ENCODE results near the gene FOXI2.

The FOXI2 gene

DNA sequence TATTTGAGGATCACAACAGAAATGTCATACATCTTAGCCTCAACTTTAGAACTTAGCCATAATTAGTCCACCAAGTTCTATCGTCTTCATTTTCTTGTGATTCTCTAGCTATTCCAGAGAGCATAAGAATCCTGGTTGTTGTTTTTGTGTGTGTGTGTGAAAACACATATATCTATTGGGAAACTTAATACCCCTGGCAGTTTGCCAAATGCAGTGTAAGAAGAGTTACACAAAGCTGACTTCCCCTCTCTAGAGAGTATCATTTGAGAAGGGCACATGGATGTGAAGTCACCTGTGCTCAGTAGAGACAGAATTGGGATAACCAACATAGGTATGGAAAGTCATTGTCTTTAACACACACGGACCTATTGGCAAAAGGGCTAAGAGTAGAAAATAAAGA is 19.3 kb downstream of the FOXI2 start:
- Histone ChIP-seq H3K27ac (ENCODE audit: low read depth, low read length, poor library complexity, severe bottlenecking) (no peak overlapping the region), H3K4me1 (ENCODE audit: insufficient read depth, low read length, severe bottlenecking) (no peaks in the 10 kb centered on the region), H3K36me3 (ENCODE audit: insufficient read depth, low read length) (no peaks in the 10 kb centered on the region), H3K9me2 (ENCODE audit: low read depth, low read length) (no peaks in the 10 kb centered on the region), H3K9me3 (ENCODE audit: low read length) (no peaks in the 10 kb centered on the region), H4K20me1 (ENCODE audit: insufficient read depth, low read length) (no peaks in the 10 kb centered on the region), H3K27me3 (ENCODE audit: insufficient read depth, low read length) (no peaks in the 10 kb centered on the region), H3K4me3 (ENCODE audit: low read depth, low read length, poor library complexity, severe bottlenecking) (no peak overlapping the region), H3K79me2 (ENCODE audit: insufficient read depth, low read length) (no peaks in the 10 kb centered on the region), H2AFZ (ENCODE audit: low read length) (no peak overlapping the region), H3F3A (ENCODE audit: insufficient read depth, low read length) (no peaks in the 10 kb centered on the region), H3K9ac (ENCODE audit: low read length) (no peak overlapping the region), H3K4me2 (ENCODE audit: low read length) (no peak overlapping the region)
- no peak for TF ChIP-seq EZH2 (IDR thresholded peaks at IDR 0.05; ENCODE audit: borderline replicate concordance, low read length)
- TF ChIP-seq, protein P1, sequence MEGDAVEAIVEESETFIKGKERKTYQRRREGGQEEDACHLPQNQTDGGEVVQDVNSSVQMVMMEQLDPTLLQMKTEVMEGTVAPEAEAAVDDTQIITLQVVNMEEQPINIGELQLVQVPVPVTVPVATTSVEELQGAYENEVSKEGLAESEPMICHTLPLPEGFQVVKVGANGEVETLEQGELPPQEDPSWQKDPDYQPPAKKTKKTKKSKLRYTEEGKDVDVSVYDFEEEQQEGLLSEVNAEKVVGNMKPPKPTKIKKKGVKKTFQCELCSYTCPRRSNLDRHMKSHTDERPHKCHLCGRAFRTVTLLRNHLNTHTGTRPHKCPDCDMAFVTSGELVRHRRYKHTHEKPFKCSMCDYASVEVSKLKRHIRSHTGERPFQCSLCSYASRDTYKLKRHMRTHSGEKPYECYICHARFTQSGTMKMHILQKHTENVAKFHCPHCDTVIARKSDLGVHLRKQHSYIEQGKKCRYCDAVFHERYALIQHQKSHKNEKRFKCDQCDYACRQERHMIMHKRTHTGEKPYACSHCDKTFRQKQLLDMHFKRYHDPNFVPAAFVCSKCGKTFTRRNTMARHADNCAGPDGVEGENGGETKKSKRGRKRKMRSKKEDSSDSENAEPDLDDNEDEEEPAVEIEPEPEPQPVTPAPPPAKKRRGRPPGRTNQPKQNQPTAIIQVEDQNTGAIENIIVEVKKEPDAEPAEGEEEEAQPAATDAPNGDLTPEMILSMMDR (IDR thresholded peaks at IDR 0.05; ENCODE audit: low read length), result no peak

DNA sequence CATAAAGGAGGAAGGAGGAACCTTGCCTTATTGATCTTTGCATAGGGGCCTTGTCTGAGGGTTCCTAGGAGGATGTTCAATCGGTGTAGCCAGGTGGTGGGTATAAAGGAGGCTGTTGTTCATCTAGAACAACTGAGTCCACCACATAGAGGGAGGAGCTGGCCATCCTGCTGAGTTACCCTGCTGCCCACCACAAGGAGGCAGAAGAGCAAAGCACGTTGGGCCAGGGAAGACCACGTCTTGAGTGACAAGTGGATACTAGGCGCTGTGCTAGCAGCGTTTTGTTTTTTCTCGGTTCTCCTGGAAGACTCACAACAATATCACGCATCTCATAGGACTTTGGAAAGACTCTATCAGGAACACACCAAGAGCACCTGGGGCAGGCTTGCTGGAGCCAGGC is 20.0 kb downstream of the FOXI2 start:
- no peaks in the 10 kb centered on the region for H3K4me1 ChIP-seq (ENCODE audit: insufficient read depth, low read length, severe bottlenecking)
- H3K27ac ChIP-seq (ENCODE audit: low read depth, low read length, poor library complexity, severe bottlenecking), result no peak overlapping the region
- no peak overlapping the region for H2AFZ ChIP-seq (ENCODE audit: low read length)
- H3K9me3 ChIP-seq (ENCODE audit: low read length), result no peaks in the 10 kb centered on the region
- H3K9ac ChIP-seq (ENCODE audit: low read length), result no peak overlapping the region
- no peaks in the 10 kb centered on the region for H3K79me2 ChIP-seq (ENCODE audit: insufficient read depth, low read length)
- TF ChIP-seq, protein P1 (IDR thresholded peaks at IDR 0.05; ENCODE audit: low read length), result no peak; the same call in 1 of the 2 replicates
- TF ChIP-seq EZH2 (IDR thresholded peaks at IDR 0.05; ENCODE audit: borderline replicate concordance, low read length), result no peak
- no peak overlapping the region for H3K4me3 ChIP-seq (ENCODE audit: low read depth, low read length, poor library complexity, severe bottlenecking)
- no peak overlapping the region for H3K4me2 ChIP-seq (ENCODE audit: low read length)
- H3F3A ChIP-seq (ENCODE audit: insufficient read depth, low read length), result no peaks in the 10 kb centered on the region
- no peaks in the 10 kb centered on the region for H3K27me3 ChIP-seq (ENCODE audit: insufficient read depth, low read length)
- no peaks in the 10 kb centered on the region for H4K20me1 ChIP-seq (ENCODE audit: insufficient read depth, low read length)
- no peaks in the 10 kb centered on the region for H3K36me3 ChIP-seq (ENCODE audit: insufficient read depth, low read length)
- H3K9me2 ChIP-seq (ENCODE audit: low read depth, low read length), result no peaks in the 10 kb centered on the region

DNA sequence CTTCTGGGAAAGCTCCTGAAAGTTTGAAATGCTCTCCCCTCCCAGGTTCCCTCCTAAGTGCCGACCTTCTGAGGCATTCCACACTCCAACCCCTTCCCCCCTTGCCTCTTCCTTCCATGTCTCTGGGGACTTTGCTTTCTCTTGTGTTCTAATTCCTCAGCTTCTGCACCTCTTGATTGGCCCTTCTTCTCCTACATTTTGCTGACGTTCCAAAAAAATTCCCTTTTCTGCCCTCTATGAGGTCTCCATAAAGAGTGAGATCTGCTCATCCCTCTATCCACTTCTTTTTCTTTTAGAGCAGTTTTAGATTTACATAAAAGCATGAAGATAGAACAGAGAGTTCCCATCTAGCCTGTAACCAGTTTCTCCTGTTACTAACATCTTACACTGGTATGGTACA is 22.3 kb downstream of the FOXI2 start:
- no peak overlapping the region for H3K27ac ChIP-seq (ENCODE audit: low read depth, low read length, poor library complexity, severe bottlenecking)
- no peaks in the 10 kb centered on the region for H3K79me2 ChIP-seq (ENCODE audit: insufficient read depth, low read length)
- TF ChIP-seq, protein P1 (IDR thresholded peaks at IDR 0.05; ENCODE audit: low read length), result no peak
- no peak for TF ChIP-seq EZH2 (IDR thresholded peaks at IDR 0.05; ENCODE audit: borderline replicate concordance, low read length)
- H3K9me3 ChIP-seq (ENCODE audit: low read length), result no peaks in the 10 kb centered on the region
- no peaks in the 10 kb centered on the region for H3K9me2 ChIP-seq (ENCODE audit: low read depth, low read length)
- H3K9ac ChIP-seq (ENCODE audit: low read length), result no peak overlapping the region
- H3K4me3 ChIP-seq (ENCODE audit: low read depth, low read length, poor library complexity, severe bottlenecking), result no peak overlapping the region
- H3K36me3 ChIP-seq (ENCODE audit: insufficient read depth, low read length), result no peaks in the 10 kb centered on the region
- H3K4me2 ChIP-seq (ENCODE audit: low read length), result no peak overlapping the region
- no peaks in the 10 kb centered on the region for H3K4me1 ChIP-seq (ENCODE audit: insufficient read depth, low read length, severe bottlenecking)
- H3F3A ChIP-seq (ENCODE audit: insufficient read depth, low read length), result no peaks in the 10 kb centered on the region
- no peaks in the 10 kb centered on the region for H3K27me3 ChIP-seq (ENCODE audit: insufficient read depth, low read length)
- H4K20me1 ChIP-seq (ENCODE audit: insufficient read depth, low read length), result no peaks in the 10 kb centered on the region
- no peak overlapping the region for H2AFZ ChIP-seq (ENCODE audit: low read length)

Data from OCI-LY1 (cell line).